Measurements from ENCODE around the gene PCBP3.

PCBP3 gene

DNA sequence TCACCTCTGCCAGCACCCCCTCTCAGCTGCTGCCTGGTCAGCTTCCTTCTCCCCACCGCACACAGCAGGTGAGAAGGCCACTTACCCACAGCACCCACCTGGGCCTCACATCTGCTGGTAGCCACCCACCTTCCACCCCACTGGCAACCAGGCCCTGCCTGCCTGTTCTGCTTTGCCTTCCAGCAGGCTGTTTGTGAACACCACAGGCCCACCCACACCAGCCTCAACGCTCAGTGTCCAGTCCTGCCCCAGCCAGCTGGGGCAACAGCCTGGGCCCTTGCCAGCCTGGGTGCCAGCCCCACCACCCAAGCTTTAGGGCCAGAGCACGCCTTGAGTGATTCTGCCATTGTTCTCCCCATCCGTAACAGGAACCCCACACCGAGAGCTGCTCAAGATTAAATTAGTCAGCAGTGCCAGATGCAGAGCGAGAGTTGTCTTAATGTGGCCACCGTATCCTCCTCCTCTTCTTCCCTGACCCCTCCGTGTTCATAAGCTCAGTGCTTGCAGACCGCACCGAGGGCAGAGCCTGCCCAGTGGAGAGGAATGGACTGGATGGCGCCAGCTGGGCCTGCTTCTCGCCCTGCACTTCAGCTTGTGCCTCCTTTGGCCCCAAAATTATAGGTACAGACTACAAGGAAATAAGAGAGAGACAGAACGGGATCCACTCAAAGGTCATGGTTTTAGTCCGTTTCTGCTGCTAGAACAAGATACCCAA, 217.8 kb downstream of the PCBP3 start:
- TF ChIP-seq ZNF274 (IDR thresholded peaks at IDR 0.05; ENCODE audit: low read depth, low read length): no peak
- H3K4me3 ChIP-seq (ENCODE audit: low read length): no peak overlapping the region

DNA sequence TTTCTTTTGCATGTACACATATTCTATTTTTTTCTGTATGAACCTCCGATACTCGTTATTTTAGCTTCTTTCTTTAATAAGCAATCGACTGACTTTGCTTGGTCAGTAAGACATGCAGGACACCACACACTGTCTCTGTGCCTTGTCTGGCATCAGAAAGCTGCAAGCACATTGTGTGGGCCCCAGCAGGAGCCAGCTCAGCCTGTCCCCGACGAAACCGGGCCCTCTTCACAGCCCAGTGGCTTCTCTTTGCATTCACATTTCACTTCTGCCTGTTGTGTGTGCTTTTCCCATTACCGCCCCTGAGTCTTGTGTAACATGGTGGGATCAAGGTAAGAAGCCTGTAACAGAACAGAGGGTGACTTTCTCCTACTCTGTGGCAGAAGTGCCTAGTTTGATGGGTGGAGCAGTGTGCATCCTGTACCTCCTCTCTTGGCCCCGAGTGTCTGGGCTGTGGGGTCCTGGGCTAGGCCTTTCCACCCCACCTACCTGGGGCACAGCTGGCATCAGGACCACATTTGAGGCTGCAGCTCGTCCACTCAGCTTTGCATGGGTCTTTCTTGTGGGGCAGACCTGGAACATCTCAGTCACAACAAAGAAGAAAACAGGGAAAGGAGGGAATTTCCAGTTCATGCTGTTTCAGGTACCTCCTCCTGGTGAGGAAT, 219.2 kb downstream of the PCBP3 start:
- TF ChIP-seq ZNF274 (IDR thresholded peaks at IDR 0.05; ENCODE audit: low read depth, low read length): no peak
- H3K4me3 ChIP-seq (ENCODE audit: low read length): no peak overlapping the region

- no peak overlapping the region for H3K4me3 ChIP-seq (ENCODE audit: low read length)
- no peak for TF ChIP-seq ZNF274 (IDR thresholded peaks at IDR 0.05; ENCODE audit: low read depth, low read length)
Measured at GRCh38 chr21:45863267-45863666, 219.7 kb downstream of the PCBP3 start.

- no peak overlapping the region for H3K4me3 ChIP-seq (ENCODE audit: low read length)
- TF ChIP-seq ZNF274 (IDR thresholded peaks at IDR 0.05; ENCODE audit: low read depth, low read length): no peak
Measured at GRCh38 chr21:45863751-45864150, 220.2 kb downstream of the PCBP3 start.

DNA sequence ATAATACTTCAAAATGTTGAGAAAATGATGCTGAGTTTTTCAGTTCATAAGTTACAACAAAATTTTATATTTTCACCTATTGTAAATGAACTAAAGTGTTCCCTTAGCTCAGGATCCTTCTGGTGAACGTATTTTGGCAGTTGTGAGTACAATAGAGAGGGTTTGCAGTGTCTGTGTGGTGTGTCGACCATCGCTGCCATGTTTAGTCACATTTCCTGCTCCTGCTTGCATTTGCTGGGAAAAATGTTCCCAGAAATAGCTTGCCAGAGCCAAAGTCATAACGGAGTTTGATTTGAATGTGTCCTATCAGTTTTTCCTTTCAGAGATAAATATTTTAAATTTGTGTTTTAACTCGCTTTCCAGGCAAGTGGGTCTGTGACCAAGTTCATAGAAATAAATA, 220.9 kb downstream of the PCBP3 start:
- no peak for TF ChIP-seq ZNF274 (IDR thresholded peaks at IDR 0.05; ENCODE audit: low read depth, low read length)
- H3K4me3 ChIP-seq (ENCODE audit: low read length): no peak overlapping the region

GRCh38 chr21:45865106-45865835, 221.7 kb downstream of the PCBP3 start:
- no peak overlapping the region for H3K4me3 ChIP-seq (ENCODE audit: low read length)
- no peak for TF ChIP-seq ZNF274 (IDR thresholded peaks at IDR 0.05; ENCODE audit: low read depth, low read length)

GRCh38 chr21:45866551-45866950, 223.0 kb downstream of the PCBP3 start:
- no peak for TF ChIP-seq ZNF274 (IDR thresholded peaks at IDR 0.05; ENCODE audit: low read depth, low read length)
- H3K4me3 ChIP-seq (ENCODE audit: low read length): no peak overlapping the region

DNA sequence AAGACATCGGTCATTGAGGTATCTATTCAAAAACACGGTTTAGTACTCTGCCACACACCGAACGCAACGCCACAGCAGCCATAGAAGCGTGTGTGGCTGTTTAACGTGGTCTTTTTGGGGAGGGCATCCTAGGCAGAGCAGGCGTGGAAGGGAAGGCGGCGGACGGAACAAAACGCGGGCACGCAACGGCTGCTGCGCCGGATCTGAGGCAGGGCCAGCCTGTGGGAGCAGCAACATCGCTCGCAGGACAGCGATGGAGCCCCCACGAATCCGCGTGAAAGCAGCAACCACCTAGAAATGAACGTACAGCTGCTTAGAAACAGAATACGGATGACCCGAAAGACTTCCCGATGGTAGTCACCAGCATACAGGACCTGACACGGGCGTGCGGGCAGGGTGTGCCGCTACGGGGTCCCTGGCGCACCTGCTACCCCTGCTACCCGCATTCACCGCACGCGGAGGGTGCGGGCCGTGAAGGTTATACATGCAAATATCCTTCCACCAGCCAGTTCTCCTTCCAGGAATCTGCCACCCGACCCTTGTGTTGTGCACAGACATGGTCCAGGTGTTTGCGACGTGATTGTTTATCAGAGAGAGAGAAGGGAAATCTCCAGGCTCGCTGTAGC, 223.6 kb downstream of the PCBP3 start:
- no peak for TF ChIP-seq ZNF274 (IDR thresholded peaks at IDR 0.05; ENCODE audit: low read depth, low read length)
- no peak overlapping the region for H3K4me3 ChIP-seq (ENCODE audit: low read length)

GRCh38 chr21:45867671-45868081, 224.2 kb downstream of the PCBP3 start:
- no peak for TF ChIP-seq ZNF274 (IDR thresholded peaks at IDR 0.05; ENCODE audit: low read depth, low read length)
- H3K4me3 ChIP-seq (ENCODE audit: low read length): no peak overlapping the region

GRCh38 chr21:45868086-45868485, 224.6 kb downstream of the PCBP3 start:
- no peak overlapping the region for H3K4me3 ChIP-seq (ENCODE audit: low read length)
- TF ChIP-seq ZNF274 (IDR thresholded peaks at IDR 0.05; ENCODE audit: low read depth, low read length): no peak

GRCh38 chr21:45868488-45868887, 225.0 kb downstream of the PCBP3 start:
- no peak overlapping the region for H3K4me3 ChIP-seq (ENCODE audit: low read length)
- no peak for TF ChIP-seq ZNF274 (IDR thresholded peaks at IDR 0.05; ENCODE audit: low read depth, low read length)

DNA sequence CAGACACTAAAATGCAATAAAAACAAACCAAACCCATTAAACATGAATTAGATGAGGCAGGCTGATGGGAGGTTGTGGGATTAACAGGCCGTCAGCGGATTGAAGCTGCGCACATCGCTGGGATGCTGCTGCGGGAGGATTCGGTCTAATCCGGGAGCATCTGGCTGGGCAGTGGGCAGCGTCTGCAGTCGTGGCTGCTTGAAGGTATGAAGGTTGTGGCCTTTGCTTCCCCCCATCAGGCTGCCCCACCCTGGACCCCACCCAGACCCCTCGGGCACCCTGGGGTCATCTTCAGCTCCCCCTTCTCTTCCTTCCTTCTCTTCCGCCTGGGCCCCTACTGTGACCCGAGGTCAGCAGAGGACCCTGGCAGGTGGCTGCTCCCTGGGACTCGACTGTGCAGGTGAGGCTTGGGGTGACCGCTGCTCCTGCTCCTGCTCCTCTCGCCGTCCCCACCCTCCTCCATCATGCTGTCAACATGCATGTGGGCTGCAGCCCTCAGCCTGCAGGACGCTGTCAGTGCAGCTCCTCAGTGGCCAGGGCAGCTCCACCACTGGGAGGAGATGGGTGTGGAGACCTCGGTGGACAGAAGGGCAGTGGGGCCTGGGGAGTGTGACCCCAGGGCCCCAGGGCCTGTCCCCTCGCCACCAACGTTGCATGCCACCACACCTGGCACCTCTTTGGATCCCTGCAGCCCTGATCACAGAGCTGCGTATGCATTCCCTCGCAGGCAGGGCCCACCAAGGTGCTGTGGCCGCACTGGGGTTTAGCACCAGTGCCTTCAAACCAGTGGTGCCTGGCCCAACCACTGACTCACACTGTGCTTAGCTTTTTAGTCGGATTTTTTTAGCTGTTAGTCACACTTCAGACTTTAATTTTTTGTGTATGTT, 225.8 kb downstream of the PCBP3 start:
- no peak for TF ChIP-seq ZNF274 (IDR thresholded peaks at IDR 0.05; ENCODE audit: low read depth, low read length)
- H3K4me3 ChIP-seq (ENCODE audit: low read length): no peak overlapping the region

DNA sequence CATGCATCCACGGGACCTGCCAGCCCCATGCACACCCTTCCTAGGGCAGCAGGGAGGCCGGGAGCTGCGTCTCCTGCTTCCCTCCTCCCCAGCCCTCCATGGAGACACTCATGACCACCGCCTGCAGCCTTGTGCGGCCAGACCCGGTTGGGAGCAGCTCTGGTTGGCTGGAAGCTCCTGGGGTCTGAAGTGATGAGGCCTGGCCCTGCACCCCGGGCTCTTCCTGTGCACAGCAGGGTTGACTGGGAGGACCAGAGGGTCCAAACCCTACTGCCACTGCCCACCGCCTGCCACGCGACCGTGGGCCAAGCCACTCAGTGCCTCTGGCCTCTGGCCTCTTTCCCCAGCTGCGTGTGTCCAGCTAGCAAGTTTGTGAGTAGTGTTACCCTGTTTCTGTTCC, 226.9 kb downstream of the PCBP3 start:
- H3K4me3 ChIP-seq (ENCODE audit: low read length): no peak overlapping the region

More for the DNA sequence above, 226.9 kb downstream of the PCBP3 start:
- no peak for TF ChIP-seq ZNF274 (IDR thresholded peaks at IDR 0.05; ENCODE audit: low read depth, low read length)

Measured in GM08714 (cell line).